D341Med (cell line): ENCODE data around the gene TLK1.
A peak's percentile ranks its signal among the peaks of the same experiment; 100 is the strongest.
"Not testable (repeated sequence)": the region's sequence is repeated elsewhere in the genome, so short reads cannot be mapped to it uniquely, and the experiment has no call there.

Source experiments
- DNase-seq: peaks from one replicate; pipeline ENCODE4 v3.0.0; 2012; ENCODE audit warnings: low spot score

Gene TLK1

DNA sequence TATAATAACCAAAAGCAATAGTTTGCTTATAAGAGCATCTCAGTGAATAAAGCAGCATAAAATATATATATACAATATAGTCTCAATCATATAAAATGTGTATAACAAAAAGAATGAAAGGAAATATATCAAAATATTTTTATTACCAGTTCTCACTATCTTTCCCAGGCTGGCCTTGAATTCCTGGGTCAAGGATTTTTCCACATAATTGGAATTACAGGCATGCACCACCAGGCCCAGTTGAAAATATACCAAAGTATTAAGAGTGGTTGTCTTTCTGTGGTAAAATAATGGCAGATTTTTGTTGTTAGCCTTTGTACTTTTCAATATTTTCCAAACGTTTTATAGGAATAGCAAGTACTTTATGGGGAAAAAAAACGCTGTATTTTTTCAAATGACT, 8.6 kb upstream of the TLK1 start:
- no peak for DNase-seq

DNA sequence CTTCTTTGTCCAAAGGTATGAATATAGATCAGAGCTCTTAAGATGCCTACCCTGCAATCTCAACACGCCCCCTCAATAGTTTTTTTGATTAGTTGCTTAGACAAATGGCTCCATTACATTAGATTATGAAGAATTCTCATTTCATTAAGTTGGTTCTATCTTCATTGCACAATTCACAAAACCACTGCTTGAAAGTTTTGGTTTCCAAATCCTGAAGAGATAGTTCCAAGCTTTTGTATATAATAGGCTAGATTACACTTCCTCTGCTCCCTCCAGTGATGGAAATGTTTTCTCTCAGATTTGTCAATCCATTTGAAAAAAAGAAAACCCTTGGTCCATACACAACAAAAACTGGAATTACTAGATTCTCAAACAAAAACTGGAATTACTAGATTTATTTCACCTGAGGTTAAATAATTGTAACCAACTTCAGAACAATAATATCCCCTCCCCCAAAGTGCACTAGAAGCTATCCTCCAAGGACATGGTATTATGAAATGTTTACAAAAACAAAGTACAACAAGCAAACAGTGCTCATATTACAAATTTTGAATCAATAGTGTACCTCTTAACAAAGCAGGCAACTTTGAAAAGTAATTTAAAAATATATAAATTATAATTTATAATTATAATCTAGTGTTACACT, 6.8 kb upstream of the TLK1 start:
- no peak for DNase-seq

DNA sequence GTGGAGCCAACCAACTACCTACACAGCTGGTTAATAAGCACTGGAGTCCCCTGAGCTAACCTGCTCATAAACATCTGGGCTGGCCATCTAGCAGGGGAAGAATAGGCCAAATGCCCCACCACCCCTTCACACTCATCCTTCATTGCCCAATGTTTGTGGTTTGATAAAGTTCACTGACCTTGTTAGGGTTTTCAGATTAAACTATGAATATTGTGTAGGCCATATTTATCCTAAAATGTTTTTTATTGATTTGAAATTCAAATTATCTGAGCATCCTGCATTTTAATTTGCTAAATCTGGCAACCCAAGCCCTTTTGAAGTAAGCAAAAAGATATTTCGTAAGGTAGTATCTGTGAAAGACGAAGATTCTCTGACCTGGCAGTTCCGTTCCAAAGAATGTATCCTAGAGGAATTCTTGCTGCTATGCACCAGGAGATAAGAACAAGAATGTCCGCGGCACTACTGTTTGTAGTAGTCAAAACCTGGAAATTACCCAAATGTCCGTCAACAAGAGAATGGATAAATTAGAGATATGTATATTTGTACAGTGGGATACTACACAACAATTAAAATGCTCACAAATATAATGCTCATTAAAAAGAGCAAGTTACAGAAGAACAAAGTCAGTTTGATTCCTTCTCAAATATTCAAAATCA, 5.8 kb upstream of the TLK1 start:
- no peak for DNase-seq

DNA sequence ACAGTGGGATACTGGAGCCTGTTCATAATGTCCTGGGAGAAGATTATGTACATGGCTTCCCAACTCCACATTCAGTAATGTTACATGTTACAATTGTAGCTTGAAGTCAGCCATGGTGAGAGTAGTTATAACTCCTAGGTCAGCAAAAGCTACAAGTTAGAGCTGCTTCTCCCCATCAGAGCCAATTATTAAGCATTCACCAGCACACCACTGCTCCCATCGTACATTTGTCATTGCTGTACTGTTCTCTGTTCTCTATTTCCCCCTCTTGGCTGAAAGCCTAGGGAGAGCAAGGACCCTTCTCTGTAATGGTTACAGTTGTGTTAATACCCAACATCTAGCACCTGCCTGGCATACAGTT, 5.3 kb upstream of the TLK1 start:
- DNase-seq: no peak

DNA sequence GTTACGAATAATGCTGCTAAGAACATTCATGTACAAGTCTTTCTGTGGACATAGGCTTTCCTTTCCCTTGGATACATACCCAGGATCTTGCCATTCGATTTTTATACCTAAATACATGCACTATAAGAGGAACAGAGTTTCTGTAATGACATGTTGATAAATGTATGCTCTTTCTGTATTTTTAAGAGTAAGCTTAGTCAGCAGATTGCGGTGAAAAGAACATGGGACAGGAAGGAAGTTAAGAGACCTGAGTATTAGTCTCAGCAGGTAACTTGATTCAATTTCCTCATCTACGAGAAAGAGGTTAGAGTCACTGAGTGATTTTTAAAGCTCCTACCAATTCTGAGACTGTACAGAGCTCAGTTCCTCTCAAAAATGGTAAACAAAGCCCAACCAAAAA, 2.6 kb upstream of the TLK1 start:
- no peak for DNase-seq

DNA sequence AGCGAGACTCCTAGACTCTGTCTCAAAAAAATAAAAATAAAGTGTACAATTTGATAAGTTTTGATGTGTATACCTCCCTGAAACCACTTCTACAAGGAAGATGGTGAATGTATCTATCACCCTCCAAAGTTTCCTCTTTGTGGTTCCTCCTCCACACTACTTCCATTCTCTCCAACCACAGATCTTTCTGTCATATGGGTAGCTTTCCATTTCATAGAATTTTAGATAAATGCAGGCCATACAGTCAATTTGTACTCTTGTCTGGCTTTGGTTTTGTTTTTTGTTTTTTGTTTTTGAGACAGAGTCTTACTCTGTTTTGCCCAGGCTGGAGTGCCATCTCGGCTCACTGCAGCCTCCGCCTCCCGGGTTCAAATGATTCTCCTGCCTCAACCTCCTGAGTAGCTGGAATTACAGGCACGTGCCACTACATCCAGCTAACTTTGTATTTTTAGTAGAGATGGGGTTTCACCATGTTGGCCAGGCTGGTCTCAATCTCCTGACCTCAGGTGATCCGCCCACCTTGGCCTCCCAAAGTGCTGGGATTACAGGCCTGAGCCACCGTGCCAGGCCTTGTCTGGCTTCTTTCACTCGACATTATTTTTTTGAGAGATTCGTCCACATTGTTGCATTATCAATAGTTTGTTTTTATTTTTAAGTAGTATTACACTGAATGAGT, 2.0 kb upstream of the TLK1 start:
- DNase-seq: not testable (repeated sequence)

DNA sequence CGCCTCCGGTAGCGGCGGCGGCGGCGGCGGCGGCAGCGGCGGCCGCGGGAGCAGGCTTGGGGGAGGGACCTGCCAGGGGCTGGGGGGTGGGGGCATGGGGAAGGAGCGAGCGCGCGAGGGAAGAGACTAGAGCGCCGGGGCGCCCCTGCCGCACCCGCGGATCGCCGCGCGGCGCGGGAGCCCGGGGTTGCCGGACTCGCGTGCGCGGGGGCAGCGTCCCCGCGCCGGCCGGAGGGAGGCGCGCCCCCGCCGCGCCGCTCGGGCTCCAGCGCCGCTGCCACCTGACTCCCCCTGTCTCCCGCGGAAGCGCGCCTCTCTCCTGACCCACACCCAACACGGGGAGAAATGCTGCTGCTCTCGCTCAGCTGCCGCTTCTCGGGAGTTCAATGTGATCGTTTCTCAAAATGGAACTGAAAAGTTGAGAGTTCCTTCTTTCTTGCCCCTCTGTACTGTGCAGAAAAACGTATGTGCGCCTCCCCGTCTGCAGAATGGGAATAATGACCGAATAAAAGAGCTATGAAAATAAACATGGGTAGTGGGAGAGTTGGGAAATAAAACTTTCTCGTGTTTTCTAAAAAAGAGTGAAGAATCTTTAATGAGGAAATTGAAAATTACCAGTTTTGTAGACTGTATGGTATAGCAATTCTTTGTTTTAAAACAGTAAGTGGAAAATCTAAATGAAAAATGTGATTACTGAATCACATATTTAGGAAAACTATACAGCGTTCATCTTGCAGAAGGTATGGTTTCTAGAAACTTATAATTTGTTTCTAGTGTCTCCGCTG, 455 bp upstream of the TLK1 start:
- peak; percentile 87 for DNase-seq

DNA sequence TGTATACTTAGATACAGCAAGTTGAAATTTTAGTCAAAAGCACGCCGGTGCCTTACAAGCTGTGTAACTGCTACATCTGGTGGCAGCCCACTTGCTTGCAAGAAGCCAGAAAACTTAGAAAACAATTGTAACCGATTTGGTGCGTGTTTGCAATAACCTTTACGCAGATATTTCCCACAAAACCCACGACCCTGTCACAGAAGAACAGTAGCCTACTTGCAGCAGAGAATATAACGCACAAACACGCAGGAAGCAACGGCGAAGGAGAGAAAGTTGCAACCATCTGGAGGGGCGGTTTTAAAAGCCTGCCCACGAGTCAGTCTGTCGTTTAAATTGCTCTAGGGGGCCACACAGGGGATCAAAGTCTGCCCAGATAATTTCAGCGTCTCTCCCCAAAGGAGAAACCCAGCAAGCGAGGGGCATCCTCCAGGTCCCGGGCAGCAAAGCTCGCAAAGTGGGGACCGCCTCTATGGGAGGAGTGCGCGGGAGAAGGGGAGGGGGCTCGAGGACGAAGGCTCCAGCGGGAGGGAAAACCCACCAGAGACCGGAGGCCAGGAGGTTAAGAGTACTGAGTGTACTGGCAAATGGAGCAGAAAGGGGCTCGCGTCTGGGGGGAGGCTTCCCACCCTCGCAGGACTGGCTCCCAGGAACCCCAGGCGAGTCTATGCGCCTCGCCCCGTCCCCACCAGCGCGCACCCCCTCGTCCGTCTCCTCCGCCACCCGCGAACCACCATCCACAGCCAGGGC, 1.1 kb downstream of the TLK1 start:
- DNase-seq: peak; percentile 64

DNA sequence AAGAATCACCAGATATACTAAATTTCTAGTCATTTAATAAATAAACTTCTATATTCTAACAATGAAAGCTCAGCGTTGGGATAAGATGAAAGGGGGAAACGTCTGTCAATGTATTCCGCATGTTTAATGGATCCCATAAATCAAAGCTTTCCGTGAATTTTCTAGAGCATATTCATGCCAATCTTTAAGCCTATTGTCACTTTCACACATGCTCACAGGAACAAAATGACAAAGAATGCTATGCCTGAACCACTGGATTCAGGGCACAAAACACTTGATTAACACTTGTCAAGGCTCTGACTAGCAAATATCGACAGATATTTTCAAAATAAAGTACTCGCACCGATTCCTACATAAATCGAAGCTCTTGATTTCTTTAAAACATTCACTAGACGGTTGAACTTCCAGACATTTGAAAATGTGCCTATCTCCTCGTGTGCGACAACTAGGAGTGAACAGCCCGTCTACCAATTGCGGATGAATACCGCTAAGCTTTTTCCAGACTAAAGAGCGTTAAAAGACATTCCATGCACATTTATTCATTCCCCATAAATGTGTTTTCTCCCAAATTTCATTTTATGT, 1.8 kb downstream of the TLK1 start:
- DNase-seq: no peak

DNA sequence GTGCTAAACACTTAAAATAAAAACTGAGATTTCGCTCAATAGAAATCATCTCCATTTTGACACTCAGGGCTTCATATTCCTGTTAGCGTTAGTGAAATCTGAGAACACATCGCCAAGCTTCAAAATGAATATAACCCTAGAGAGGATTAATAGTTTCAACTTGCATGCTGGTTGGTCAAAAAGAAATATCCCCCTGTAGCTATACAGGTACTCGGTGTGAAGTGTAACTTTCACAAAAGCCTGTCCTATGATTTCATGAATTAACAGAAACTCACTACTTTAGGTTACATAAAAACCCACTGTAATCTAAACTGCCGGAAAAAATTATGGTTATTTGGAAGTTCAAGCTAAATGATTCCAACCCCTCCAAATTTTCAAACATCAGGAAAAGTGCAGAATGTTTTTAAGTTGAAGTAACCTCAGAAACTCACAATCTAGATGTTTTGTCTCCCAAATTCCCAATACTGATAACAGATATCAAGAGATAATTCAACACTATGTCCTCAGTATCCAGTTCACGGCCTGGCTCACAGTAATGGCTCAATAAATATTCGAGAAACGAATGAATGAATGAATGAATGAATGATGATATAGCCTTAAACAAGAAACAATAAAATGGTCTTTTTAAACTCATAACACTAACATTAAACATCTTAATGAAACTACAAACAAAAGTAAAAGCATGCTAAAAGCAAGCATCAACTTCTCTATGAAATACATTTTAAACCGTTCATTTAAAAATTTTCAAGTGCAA, 2.5 kb downstream of the TLK1 start:
- DNase-seq: no peak

DNA sequence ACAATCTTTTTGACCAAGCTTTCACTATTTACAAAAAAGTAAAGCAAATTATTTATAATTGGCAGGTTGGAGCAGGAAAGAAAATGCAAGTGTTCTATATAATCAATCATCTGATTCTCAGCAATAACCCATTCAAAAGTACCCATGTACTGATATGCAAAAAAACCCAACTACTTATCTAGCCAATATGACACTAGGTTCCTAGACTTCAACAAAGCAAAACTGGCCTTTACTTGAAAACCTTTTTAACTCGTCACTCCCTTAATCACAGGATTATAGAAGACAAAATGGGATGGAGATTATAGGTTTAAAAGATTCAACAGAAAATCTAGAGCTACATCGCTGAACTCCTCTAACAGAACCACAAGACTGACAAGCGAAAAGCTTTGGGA, 3.6 kb downstream of the TLK1 start:
- DNase-seq: no peak

DNA sequence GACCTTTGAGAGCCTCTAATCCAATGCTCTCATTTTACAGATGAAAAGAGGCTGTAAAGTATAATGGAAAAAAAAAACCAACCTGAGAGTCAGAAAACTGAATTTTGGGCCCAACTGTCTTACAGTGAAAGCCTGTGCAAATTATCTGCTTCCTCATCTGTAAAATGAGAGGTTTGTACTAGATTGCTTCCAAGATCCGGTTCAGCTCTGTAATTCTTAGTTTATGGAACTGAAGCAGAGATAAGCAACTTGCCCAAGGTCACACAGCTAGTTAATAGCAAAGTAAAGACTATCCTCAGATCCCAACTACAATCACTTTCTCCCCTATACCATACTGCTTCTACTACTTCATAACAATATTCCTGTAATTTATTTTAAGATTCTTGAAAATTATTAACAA, 6.3 kb downstream of the TLK1 start:
- DNase-seq: no peak

DNA sequence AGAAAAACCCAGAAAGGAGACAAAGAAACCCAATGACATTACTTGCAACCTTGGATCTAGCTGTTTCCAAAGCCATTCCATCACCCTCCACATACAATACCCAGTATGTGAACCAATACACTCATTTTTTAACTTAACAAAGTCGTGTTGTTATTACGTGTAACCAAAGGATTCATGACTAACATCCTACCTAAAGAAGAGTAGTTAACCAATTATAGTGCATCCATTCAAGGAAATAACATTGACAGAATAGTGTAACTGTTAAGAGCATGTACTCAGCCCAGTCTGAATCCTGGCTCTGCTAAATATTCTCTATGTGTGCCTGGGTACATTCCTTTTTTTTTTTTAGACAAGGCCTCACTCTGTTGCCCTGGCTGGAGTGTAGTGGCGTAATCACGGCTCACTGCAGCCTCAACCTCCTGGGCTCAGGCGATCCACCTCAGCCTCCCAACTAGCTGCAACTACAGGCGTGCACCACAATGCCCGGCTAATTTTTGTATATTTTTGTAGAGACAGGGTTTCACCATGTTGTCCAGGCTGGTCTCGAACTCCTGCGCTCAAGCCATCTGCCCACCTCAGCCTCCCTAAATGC, 9.9 kb downstream of the TLK1 start:
- no peak for DNase-seq

DNA sequence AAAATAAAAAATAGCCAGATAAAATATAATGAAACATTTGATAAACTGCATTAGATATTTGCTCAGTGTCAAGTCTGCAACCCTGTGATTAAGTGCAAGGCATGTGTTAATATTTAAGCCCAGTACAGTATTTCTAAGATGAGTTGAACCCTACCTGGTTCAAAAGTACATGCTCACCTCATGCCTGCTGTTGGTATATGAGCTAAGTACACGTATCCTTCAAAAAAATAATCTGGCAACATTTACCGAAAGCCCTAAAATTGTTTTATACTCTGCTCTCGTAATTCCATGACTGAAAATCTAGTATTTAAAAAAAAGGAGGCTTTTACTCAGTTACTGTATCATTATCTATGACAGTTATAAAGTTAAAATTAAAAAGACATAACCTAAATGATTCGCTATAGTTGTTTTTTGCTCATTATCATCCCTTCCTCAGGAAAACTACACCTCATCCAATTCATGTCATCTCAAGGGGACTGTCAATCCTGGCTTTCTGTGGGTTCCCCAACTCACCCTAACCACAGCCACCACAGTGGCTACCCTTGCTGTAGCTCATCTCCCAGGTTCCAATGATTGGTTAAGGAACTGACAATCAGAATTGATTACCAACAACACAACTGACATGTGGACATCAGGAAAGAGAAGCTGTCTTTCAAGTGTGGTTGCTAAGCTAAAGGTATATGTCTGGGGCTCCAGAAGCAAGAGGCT, 10.6 kb downstream of the TLK1 start:
- DNase-seq: no peak

DNA sequence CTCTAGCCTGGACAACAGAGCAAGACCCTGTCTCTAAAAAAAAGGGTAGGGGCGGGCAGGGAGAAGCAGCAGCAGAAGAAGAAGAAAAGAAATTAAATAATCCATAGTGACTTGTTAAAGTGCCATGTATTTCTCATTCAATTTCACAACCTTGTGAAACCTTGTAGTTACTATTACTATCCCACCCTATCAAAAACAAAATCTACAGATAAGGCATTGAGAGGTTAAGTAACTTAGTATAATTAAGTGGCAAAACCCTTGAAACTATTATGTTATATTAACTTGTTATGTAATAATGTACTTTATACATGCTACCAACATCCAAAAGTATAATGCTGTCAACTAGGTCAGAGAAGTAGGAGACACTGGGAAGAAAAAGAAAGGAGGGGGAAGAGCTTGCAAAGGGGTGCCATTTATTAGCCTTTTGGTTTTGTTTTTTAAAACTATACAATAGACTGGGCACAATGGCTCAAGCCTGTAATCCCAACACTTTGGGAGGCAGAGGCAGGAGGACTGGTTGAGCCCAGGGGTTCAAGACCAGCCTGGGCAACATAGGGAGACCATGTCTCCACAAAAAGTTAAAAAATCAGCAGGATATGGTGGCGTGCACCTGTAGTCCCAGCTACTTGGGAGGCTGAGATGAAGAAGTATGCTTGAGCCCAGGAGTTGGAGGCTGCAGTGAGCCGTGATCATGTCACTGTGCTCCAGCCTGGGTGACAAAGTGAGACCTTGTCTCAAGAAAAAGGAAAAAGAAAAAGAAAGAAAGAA, 11.3 kb downstream of the TLK1 start:
- DNase-seq: no peak

DNA sequence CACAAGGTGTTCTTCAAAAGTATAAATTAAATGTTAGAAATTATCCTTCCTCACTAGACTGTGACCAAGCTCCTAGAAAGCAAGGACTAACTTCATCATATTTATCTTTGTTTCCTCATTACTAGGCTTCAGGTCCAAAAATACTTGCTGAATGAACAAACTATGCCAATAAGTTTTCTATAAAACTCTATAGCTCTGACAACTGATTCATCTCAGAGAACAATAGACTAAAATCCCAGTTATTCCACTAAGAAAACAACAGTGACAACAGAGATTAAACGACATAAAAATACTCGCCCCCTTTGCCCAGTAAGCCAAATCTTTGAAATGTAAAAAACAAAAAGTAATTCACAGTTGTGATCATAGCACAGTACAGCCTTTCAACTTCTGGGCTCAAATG, 13.6 kb downstream of the TLK1 start:
- no peak for DNase-seq

DNA sequence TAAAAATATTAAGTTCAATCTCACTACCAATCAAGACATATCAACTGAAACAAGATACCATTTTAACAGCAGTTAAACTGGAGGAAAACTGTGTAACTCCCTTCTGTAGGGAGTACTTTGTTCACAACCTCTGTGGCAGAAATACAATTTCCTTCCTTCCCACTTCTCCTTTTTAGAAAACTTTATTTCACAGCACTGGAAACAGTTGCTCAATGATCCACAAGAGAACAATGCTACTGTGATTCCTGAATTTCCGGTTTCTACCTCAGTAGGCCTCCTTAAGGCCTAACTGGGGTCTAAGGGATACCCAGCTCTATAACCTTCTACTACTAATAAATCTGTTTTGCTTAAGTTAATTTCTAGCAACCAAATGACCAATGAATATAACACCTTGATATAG, 14.1 kb downstream of the TLK1 start:
- no peak for DNase-seq

DNA sequence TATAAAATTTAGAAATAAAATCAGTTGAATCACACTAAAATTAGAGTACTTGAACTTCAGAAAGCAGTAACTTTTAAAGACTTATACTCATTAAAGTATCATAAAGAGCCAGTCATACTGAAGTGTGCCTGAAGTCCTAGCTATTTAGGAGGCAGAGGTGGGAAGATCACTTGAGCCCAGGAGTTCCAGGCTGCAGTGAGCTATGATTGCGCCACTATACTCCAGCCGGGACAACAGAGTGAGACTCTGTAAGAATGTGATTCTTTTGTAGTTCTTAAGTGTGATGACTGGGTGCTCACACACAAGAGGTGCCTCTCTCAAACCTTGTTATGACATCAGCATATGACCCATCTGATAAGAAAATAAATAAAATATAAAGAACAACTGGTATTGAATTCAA, 14.6 kb downstream of the TLK1 start:
- DNase-seq: no peak

DNA sequence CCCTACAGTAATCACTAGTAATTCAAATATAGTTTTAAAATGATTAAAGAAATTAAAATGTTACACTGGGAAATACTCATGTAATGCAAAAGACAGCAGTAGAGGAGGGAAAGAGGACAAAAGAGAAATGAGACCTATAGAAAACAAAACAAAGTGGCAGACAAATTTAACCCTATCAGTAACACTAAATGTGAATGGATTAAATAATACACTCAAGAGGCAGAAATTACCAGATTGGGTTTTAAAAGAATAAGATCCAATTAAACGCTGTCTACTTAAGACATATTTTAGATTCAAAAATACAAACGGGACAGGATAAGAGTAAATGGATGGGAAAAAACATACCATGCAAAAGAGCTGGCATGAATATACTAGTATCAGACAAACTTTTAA, 17.0 kb downstream of the TLK1 start:
- DNase-seq: no peak
